ENCODE results near the gene MMRN2. TPM values are rescaled to one million over a fixed set of nuclear protein-coding genes. Genes with fewer than 3 reads are reported as not detected.

MMRN2 gene
- polyA plus RNA-seq, 1 donor from 2014 or later, result 0.15 TPM

DNA sequence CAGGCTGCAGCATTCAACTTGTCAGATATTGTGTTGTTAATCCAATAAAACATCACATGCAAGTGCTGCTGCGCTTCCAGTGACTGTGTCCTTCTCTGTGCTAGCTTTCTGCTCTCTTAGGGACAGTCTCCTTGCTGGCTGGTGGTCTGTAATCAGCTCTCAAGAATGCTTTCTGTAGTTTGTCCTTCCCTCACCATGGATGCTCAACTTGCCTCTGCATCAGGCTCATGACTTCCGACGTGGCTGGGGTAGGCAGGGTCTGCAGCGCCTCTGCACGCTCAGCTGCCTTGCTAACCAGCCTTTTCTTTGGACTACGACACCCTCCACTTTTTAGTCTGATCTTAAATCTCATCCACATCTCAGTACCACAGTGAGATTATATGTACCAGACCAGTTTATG is 58.3 kb downstream of the MMRN2 start:
- Histone ChIP-seq H3K4me2 (ENCODE audit: low read length) (no peak overlapping the region), H3K79me2 (replicated peaks; ENCODE audit: insufficient read depth, low read length) (no peaks in the 10 kb centered on the region), H3K9me3 (ENCODE audit: low read length) (no peaks in the 10 kb centered on the region), H4K20me1 (ENCODE audit: insufficient read depth) (no peaks in the 10 kb centered on the region), H2AFZ (ENCODE audit: low read depth, low read length) (no peak overlapping the region), H3K36me3 (ENCODE audit: insufficient read depth, low read length) (no peaks in the 10 kb centered on the region), H3K4me3 (ENCODE audit: low read length) (no peak overlapping the region), H3K27me3 (ENCODE audit: insufficient read depth, low read depth, low read length) (no peaks in the 10 kb centered on the region), H3K27ac (ENCODE audit: low read length) (no peak overlapping the region), H3K9me2 (ENCODE audit: insufficient read depth, low read length) (no peaks in the 10 kb centered on the region), H3F3A (ENCODE audit: insufficient read depth, low read length, poor library complexity, severe bottlenecking) (no peaks in the 10 kb centered on the region), H3K9ac (ENCODE audit: low read length) (no peak overlapping the region)
- TF ChIP-seq POLR2AphosphoS5 (IDR thresholded peaks at IDR 0.05), result no peak
- no peak for TF ChIP-seq RAD21 (conservative IDR thresholded peaks at IDR 0.05)
- TF ChIP-seq, protein P1, sequence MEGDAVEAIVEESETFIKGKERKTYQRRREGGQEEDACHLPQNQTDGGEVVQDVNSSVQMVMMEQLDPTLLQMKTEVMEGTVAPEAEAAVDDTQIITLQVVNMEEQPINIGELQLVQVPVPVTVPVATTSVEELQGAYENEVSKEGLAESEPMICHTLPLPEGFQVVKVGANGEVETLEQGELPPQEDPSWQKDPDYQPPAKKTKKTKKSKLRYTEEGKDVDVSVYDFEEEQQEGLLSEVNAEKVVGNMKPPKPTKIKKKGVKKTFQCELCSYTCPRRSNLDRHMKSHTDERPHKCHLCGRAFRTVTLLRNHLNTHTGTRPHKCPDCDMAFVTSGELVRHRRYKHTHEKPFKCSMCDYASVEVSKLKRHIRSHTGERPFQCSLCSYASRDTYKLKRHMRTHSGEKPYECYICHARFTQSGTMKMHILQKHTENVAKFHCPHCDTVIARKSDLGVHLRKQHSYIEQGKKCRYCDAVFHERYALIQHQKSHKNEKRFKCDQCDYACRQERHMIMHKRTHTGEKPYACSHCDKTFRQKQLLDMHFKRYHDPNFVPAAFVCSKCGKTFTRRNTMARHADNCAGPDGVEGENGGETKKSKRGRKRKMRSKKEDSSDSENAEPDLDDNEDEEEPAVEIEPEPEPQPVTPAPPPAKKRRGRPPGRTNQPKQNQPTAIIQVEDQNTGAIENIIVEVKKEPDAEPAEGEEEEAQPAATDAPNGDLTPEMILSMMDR (IDR thresholded peaks at IDR 0.05; ENCODE audit: poor library complexity, severe bottlenecking), result no peak
- TF ChIP-seq, protein P2, sequence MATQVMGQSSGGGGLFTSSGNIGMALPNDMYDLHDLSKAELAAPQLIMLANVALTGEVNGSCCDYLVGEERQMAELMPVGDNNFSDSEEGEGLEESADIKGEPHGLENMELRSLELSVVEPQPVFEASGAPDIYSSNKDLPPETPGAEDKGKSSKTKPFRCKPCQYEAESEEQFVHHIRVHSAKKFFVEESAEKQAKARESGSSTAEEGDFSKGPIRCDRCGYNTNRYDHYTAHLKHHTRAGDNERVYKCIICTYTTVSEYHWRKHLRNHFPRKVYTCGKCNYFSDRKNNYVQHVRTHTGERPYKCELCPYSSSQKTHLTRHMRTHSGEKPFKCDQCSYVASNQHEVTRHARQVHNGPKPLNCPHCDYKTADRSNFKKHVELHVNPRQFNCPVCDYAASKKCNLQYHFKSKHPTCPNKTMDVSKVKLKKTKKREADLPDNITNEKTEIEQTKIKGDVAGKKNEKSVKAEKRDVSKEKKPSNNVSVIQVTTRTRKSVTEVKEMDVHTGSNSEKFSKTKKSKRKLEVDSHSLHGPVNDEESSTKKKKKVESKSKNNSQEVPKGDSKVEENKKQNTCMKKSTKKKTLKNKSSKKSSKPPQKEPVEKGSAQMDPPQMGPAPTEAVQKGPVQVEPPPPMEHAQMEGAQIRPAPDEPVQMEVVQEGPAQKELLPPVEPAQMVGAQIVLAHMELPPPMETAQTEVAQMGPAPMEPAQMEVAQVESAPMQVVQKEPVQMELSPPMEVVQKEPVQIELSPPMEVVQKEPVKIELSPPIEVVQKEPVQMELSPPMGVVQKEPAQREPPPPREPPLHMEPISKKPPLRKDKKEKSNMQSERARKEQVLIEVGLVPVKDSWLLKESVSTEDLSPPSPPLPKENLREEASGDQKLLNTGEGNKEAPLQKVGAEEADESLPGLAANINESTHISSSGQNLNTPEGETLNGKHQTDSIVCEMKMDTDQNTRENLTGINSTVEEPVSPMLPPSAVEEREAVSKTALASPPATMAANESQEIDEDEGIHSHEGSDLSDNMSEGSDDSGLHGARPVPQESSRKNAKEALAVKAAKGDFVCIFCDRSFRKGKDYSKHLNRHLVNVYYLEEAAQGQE (IDR thresholded peaks at IDR 0.05; ENCODE audit: borderline replicate concordance), result no peak
- no peak for TF ChIP-seq EP300 (conservative IDR thresholded peaks at IDR 0.05; ENCODE audit: poor library complexity, severe bottlenecking)
- no peak for TF ChIP-seq TAF1 (IDR thresholded peaks at IDR 0.05; ENCODE audit: low read depth)
- TF ChIP-seq EZH2 (IDR thresholded peaks at IDR 0.05; ENCODE audit: borderline replicate concordance, insufficient read depth, low read length, poor library complexity, severe bottlenecking), result no peak
- no peak for TF ChIP-seq MXI1 (conservative IDR thresholded peaks at IDR 0.05; ENCODE audit: poor library complexity, severe bottlenecking)
- no peak for TF ChIP-seq SMC3 (conservative IDR thresholded peaks at IDR 0.05; ENCODE audit: poor library complexity)

DNA sequence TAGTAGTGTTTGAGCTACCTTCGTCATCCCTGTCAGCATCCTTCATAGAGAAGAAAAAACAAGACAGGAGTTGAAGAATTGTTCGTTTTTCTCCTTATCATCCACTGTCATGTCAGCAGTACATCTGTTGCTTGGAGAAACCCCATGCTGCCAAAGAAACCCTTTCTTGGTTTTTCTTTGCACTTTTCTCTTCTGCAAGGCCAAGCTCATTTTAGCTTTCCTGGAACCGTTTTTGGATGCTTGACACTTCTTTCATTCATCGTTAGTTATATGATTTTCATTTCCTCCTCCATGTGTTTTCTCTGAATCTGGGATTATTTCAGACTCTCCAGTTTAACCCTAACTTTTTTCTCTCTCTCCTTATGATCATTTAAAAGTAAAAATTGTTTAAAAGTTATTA is 58.9 kb downstream of the MMRN2 start:
- Histone ChIP-seq H3K4me3 (ENCODE audit: low read length) (no peak overlapping the region), H3K9me2 (ENCODE audit: insufficient read depth, low read length) (no peaks in the 10 kb centered on the region), H3K9ac (ENCODE audit: low read length) (no peak overlapping the region), H3K9me3 (ENCODE audit: low read length) (no peaks in the 10 kb centered on the region), H2AFZ (ENCODE audit: low read depth, low read length) (no peak overlapping the region), H3K4me2 (ENCODE audit: low read length) (no peak overlapping the region), H3K79me2 (replicated peaks; ENCODE audit: insufficient read depth, low read length) (no peaks in the 10 kb centered on the region), H3K27ac (ENCODE audit: low read length) (no peak overlapping the region), H3K36me3 (ENCODE audit: insufficient read depth, low read length) (no peaks in the 10 kb centered on the region), H4K20me1 (ENCODE audit: insufficient read depth) (no peaks in the 10 kb centered on the region), H3F3A (ENCODE audit: insufficient read depth, low read length, poor library complexity, severe bottlenecking) (no peaks in the 10 kb centered on the region), H3K27me3 (ENCODE audit: insufficient read depth, low read depth, low read length) (no peaks in the 10 kb centered on the region)
- no peak for TF ChIP-seq EP300 (conservative IDR thresholded peaks at IDR 0.05; ENCODE audit: poor library complexity, severe bottlenecking)
- no peak for TF ChIP-seq POLR2AphosphoS5 (IDR thresholded peaks at IDR 0.05)
- no peak for TF ChIP-seq SMC3 (conservative IDR thresholded peaks at IDR 0.05; ENCODE audit: poor library complexity)
- no peak for TF ChIP-seq TAF1 (IDR thresholded peaks at IDR 0.05; ENCODE audit: low read depth)
- TF ChIP-seq RAD21 (conservative IDR thresholded peaks at IDR 0.05), result no peak
- no peak for TF ChIP-seq EZH2 (IDR thresholded peaks at IDR 0.05; ENCODE audit: borderline replicate concordance, insufficient read depth, low read length, poor library complexity, severe bottlenecking)
- no peak for TF ChIP-seq MXI1 (conservative IDR thresholded peaks at IDR 0.05; ENCODE audit: poor library complexity, severe bottlenecking)
- TF ChIP-seq, protein P1 (IDR thresholded peaks at IDR 0.05; ENCODE audit: poor library complexity, severe bottlenecking), result no peak
- TF ChIP-seq, protein P2 (IDR thresholded peaks at IDR 0.05; ENCODE audit: borderline replicate concordance), result no peak
